Right atrium auricular region (tissue), 2 donors: ENCODE measurements around the gene SCLY. TPM values are rescaled to one million over a fixed set of nuclear protein-coding genes. Genes with fewer than 3 reads are reported as not detected.

ENCODE experiments used
- DNase-seq: peaks from one replicate; pipeline ENCODE4 v3.0.0-alpha.2; 2019; ENCODE audit warnings: low spot score
- H3K27ac ChIP-seq, 2 donors: fragments of 200-600 bp; sonication (generic); 1 replicate in 1 of 2; 2 replicates in 1 of 2; pipeline ENCODE4 v1.5.1; 2016 to 2019
- H3K27me3 ChIP-seq, 2 donors: fragments of 200-600 bp; sonication (generic); one replicate each; pipeline versions ENCODE4 v1.5.1 to v1.6.0; 2017 to 2019
- H3K36me3 ChIP-seq: fragments of 200-600 bp; sonication (generic); one replicate; pipeline ENCODE4 v1.5.1; 2016
- H3K4me1 ChIP-seq, 2 donors: fragments of 200-600 bp; sonication (generic); one replicate each; pipeline versions ENCODE4 v1.5.1 to v1.6.0; 2017 to 2019
- H3K4me3 ChIP-seq, 2 donors: fragments of 200-600 bp; sonication (generic); 1 replicate in 1 of 2; 2 replicates in 1 of 2; pipeline ENCODE4 v1.5.1; 2017 to 2019; ENCODE audit warnings: mild to moderate bottlenecking in 1 of 2, moderate library complexity in 1 of 2
- H3K9me3 ChIP-seq, 2 donors: fragments of 200-600 bp; sonication (generic); one replicate each; pipeline ENCODE4 v1.5.1; 2019
- total RNA-seq, 2 donors: library from RNA; depleted of rRNA; stranded (reverse); fragments of >200 nt; gene quantifications; one replicate each; pipeline ENCODE4 v1.1.0, GENCODE V29; 2016
- TF ChIP-seq, protein P1 (sequence below), 2 donors: fragments of 200-600 bp; sonication (generic); IDR thresholded peaks; one replicate each; pipeline ENCODE4 v1.5.1; 2019; ENCODE audit warnings: antibody characterized with exemption in 2 of 2

SCLY gene
- total RNA-seq, 2 donors from 2014 or later: 6.5 to 11.3 TPM

DNA sequence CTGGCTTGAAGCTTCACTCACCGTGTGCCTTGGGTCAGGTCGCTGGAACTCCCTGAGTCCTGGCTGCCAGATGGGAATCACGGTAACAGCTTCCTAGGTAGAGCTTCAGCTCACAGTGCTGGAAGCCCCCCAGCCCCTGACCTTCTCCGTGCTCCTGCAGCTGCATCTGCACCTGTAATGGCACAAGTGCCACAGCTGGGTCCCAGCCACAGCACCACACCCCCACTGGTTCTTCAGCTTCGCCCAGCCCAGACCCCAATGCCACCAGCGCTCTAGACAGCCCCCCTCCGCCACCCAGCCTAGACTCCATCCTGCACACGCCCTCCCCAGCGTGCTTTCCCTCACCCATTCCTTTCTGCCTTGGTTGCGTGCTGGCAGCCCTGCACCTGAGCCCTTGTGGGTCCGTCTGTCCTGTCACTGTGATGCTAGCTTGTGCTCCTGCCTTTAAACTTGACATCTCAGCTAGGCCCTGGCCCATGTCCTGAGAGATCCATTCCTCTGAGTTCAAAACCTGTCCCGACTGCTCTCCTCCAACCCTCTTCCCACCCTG is 31.8 kb downstream of the SCLY start:
- Histone ChIP-seq H3K9me3 (no peaks in the 10 kb centered on the region), H3K27ac (no peak overlapping the region)
- peak; percentile 21 for DNase-seq

DNA sequence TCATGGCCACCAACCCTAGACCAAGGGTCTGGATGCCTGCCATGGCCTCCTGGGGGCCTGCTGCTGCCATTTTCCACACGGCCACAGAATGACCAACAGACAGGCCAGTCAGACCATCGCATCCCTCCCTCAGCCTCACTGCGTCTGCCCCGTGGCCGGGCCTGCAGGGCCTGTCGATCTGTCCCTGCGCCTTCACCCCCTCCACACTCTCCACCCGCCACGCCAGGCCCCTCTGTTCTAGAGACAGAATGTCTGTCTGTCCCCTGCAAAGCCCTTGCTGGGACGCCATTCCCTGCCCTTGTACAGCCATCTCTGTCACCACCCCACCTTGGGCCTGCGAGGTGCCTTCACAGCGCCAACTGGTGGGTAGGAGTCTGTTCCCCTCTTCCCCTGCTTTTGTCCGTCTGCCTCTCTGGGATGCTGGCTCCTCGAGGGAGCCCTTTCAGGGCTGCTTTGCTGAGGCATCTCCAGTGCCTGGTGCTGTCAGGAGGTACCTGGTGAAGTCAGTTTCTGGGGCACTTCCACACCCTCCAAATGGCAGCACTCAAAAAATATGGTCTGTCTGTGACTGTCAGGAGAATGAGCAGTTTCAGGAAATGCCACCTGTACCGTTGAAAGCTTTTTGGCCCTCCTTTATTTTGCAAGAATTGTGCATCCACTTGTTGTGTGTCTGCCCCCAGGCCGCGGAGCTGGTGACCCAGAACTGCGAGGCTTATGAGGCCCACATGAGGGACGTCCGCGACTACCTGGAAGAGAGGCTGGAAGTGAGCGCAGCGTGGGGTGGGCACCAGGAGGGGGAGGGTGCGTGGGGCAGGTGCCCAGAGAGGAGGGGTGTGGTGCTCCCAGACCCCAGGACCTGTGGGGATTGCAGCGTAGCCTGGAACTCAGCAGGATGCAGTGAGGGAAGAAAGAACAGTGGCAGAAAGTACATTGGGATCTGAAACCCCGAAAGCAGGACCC is 32.7 kb downstream of the SCLY start:
- H3K36me3 ChIP-seq: no peaks in the 10 kb centered on the region
- DNase-seq: peak; percentile 50
- no peaks in the 10 kb centered on the region for H3K4me1 ChIP-seq
- no peak overlapping the region for H3K4me3 ChIP-seq
- H3K9me3 ChIP-seq: no peaks in the 10 kb centered on the region
- no peak overlapping the region for H3K27ac ChIP-seq
- TF ChIP-seq, protein P1, sequence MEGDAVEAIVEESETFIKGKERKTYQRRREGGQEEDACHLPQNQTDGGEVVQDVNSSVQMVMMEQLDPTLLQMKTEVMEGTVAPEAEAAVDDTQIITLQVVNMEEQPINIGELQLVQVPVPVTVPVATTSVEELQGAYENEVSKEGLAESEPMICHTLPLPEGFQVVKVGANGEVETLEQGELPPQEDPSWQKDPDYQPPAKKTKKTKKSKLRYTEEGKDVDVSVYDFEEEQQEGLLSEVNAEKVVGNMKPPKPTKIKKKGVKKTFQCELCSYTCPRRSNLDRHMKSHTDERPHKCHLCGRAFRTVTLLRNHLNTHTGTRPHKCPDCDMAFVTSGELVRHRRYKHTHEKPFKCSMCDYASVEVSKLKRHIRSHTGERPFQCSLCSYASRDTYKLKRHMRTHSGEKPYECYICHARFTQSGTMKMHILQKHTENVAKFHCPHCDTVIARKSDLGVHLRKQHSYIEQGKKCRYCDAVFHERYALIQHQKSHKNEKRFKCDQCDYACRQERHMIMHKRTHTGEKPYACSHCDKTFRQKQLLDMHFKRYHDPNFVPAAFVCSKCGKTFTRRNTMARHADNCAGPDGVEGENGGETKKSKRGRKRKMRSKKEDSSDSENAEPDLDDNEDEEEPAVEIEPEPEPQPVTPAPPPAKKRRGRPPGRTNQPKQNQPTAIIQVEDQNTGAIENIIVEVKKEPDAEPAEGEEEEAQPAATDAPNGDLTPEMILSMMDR (IDR thresholded peaks at IDR 0.05): no peak
- no peaks in the 10 kb centered on the region for H3K27me3 ChIP-seq

More for the DNA sequence above, 31.8 kb downstream of the SCLY start:
- TF ChIP-seq, protein P1 (IDR thresholded peaks at IDR 0.05): no peak
- H3K27me3 ChIP-seq: no peaks in the 10 kb centered on the region
- H3K36me3 ChIP-seq: no peaks in the 10 kb centered on the region
- no peaks in the 10 kb centered on the region for H3K4me1 ChIP-seq
- no peak overlapping the region for H3K4me3 ChIP-seq

DNA sequence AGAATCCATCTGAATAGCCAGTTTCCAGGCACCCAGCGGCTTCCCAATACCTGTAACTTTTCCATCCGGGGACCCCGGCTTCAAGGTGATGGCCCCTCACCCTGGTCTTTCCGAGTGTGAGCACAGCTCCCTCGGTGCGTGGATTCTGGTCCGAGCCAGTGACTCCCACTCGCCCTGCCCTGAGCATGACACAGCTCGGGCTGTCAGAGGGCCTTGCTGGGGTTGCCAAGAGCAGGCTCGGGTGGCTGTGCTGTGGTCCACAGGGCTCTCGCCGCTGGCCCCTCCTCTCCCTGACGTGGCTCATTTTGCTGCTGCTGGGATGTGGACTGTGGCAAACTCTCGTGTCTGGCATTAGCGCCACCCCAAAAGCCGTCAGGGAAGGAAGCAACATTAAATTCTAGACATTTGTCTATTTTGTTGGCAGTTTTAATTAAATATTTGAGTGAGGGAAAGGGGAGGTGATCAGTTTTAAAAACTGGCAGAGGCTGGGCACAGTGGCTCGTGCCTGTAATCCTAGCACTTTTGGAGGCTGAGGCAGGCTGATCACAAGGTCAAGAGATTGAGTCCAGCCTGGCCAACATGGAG is 33.7 kb downstream of the SCLY start:
- no peak overlapping the region for H3K27ac ChIP-seq
- no peak overlapping the region for H3K4me3 ChIP-seq
- DNase-seq: peak; percentile 40
- no peaks in the 10 kb centered on the region for H3K36me3 ChIP-seq
- TF ChIP-seq, protein P1 (IDR thresholded peaks at IDR 0.05): no peak
- no peaks in the 10 kb centered on the region for H3K9me3 ChIP-seq
- H3K27me3 ChIP-seq: no peaks in the 10 kb centered on the region
- peaks cover 0 to 9% of the 10 kb centered on the region in 2 donors for H3K4me1 ChIP-seq

DNA sequence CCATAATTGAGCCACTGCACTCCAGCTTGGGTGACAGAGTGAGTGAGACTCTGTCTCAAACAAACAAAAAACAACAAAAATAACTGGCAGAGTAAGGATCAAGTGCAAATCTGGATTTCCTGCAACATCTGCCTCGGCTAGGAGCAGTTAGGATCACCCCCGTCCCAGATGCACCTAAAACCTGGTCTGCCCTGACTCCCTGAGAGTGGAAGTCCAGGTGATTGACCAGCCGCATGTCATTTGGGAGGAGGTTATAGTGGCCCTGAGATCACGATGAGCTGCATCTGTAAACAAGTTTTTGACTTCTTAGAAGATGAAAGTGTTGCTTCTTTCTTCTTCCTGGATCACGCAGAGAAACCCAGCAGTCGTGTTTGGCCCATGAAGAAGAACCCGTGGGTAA is 34.3 kb downstream of the SCLY start:
- DNase-seq: peak; percentile 9
- Histone ChIP-seq H3K27ac (no peak overlapping the region), H3K4me3 (no peak overlapping the region), H3K36me3 (no peaks in the 10 kb centered on the region), H3K27me3 (no peaks in the 10 kb centered on the region), H3K4me1 (peaks cover 0 to 9% of the 10 kb centered on the region in 2 donors), H3K9me3 (no peaks in the 10 kb centered on the region)
- TF ChIP-seq, protein P1 (IDR thresholded peaks at IDR 0.05): no peak

DNA sequence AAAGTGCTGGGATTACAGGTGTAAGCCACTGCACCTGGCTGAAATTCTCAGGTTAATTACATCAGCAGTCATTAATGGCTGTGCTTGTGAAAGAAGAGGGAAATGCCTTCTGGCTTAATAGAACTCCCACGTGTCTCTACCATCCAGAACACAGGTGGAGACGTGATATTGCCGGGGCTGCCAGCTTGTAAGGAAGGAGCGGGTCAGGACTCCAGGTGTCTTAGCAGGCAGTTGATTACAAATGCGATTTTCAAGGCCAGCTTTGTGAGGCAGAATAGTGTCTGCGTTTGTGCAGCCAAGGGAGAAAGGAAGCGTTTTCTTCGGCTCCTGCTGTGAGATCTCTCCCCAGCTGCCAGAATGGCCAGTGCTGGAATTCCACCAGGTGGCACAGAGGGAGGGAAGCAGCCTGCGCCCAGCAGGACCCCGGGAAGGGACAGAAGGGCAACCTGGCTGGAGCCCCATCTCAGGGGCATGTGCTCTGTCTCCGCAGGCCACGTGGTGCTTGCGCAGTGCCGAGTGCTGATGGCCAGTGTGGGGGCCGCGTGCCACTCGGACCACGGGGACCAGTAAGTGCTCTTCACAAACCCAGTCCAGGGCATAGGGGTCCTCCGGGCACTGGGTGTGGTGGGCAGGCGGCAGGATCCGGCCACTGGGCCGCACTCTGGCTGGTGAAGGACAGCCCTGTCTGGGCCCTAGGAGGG is 35.7 kb downstream of the SCLY start:
- H3K27ac ChIP-seq: no peak overlapping the region
- no peaks in the 10 kb centered on the region for H3K27me3 ChIP-seq
- no peak overlapping the region for H3K4me3 ChIP-seq
- no peaks in the 10 kb centered on the region for H3K36me3 ChIP-seq
- DNase-seq: peak; percentile 40
- H3K9me3 ChIP-seq: no peaks in the 10 kb centered on the region
- H3K4me1 ChIP-seq: peaks cover 0 to 9% of the 10 kb centered on the region in 2 donors
- TF ChIP-seq, protein P1 (IDR thresholded peaks at IDR 0.05): no peak
